ENCODE results near the gene CHCHD5. TPM values are rescaled to one million over a fixed set of nuclear protein-coding genes. Genes with fewer than 3 reads are reported as not detected.
A peak's percentile ranks its signal among the peaks of the same experiment; 100 is the strongest.

The CHCHD5 gene
- total and polyA plus RNA-seq, 10 of the 15 experiments (the other 5 are each of a cell fraction or from before 2014, with no cell fraction given), result 16.4 to 118 (median 45.2) TPM

GRCh38 chr2:112542984-112543661 is 41.3 kb upstream of the CHCHD5 start:
- in situ Hi-C loops (cut with MboI), result no loop called here

More at GRCh38 chr2:112542984-112543661, 41.3 kb upstream of the CHCHD5 start:
- peaks cover 46% of the 10 kb centered on the region for H3K79me2 ChIP-seq (ENCODE audit: control insufficient read depth, insufficient read depth, low read length)
- H3K27me3 ChIP-seq (replicated peaks in 1 of 2; ENCODE audit: control insufficient read depth in 2 of 2, insufficient read depth in 2 of 2, low read length in 1 of 2), result no peaks in the 10 kb centered on the region
- FAIRE-seq (no peak), ATAC-seq (peak; percentile 13), DNase-seq (ENCODE audit: low read depth, low spot score) (no peak)
- H3K4me1 ChIP-seq (ENCODE audit: control insufficient read depth, insufficient read depth, low read length), result no peaks in the 10 kb centered on the region
- TF ChIP-seq, protein P1, sequence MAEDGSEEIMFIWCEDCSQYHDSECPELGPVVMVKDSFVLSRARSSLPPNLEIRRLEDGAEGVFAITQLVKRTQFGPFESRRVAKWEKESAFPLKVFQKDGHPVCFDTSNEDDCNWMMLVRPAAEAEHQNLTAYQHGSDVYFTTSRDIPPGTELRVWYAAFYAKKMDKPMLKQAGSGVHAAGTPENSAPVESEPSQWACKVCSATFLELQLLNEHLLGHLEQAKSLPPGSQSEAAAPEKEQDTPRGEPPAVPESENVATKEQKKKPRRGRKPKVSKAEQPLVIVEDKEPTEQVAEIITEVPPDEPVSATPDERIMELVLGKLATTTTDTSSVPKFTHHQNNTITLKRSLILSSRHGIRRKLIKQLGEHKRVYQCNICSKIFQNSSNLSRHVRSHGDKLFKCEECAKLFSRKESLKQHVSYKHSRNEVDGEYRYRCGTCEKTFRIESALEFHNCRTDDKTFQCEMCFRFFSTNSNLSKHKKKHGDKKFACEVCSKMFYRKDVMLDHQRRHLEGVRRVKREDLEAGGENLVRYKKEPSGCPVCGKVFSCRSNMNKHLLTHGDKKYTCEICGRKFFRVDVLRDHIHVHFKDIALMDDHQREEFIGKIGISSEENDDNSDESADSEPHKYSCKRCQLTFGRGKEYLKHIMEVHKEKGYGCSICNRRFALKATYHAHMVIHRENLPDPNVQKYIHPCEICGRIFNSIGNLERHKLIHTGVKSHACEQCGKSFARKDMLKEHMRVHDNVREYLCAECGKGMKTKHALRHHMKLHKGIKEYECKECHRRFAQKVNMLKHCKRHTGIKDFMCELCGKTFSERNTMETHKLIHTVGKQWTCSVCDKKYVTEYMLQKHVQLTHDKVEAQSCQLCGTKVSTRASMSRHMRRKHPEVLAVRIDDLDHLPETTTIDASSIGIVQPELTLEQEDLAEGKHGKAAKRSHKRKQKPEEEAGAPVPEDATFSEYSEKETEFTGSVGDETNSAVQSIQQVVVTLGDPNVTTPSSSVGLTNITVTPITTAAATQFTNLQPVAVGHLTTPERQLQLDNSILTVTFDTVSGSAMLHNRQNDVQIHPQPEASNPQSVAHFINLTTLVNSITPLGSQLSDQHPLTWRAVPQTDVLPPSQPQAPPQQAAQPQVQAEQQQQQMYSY (CRISPR knock-in tag; IDR thresholded peaks at IDR 0.05), result 0 out of 2 replicates have a peak, but pooled peaks have one; percentile 28
- TF ChIP-seq CHD2 (IDR thresholded peaks at IDR 0.05; ENCODE audit: borderline replicate concordance, low read depth, low read length) (no peak), RAD51 (IDR thresholded peaks at IDR 0.05) (peak; percentile 14; the same call in 1 of the 2 replicates), BHLHE40 (IDR thresholded peaks at IDR 0.05; ENCODE audit: borderline replicate concordance in 1 of 2, low read depth in 2 of 2, low read length in 1 of 2) (peak in 1 of 2 experiments; percentile 24; a peak in 1 of 4 replicates), CREB1 (IDR thresholded peaks at IDR 0.05; ENCODE audit: low read depth) (no peak)
- H3K4me2 ChIP-seq (ENCODE audit: control insufficient read depth, insufficient read depth), result peak overlapping the region; percentile 67
- ChIA-PET CTCF (interaction anchor here (0.8 to 3.1 kb wide), 8 partner anchors 9 to 342 kb away, joined by 3 to 13 read pairs (median 3); partner anchors contain the start of gene CHCHD5), RAD21 (ENCODE audit: unreplicated experiment) (interaction anchor here (1.0 kb wide), 1 partner anchor 23 kb away, joined by 4 read pairs; no protein-coding TSS in a partner anchor), POLR2A (interaction anchor here (0.6 kb wide), 1 partner anchor 24 kb away, joined by 4 read pairs; no protein-coding TSS in a partner anchor), SMC1A (ENCODE audit: uncharacterized antibody, unreplicated experiment) (interaction anchor here (0.8 to 1.6 kb wide), 4 partner anchors 35 to 86 kb away, joined by 3 to 4 read pairs (median 4); no protein-coding TSS in a partner anchor)
- H3K4me3 ChIP-seq, result peak overlapping the region; percentile 85
- 0% methylated on average over 18 of the region's 18 CpGs for WGBS (ENCODE audit: insufficient coverage, insufficient replicate concordance, low lambda C conversion rate, missing lambda C conversion rate)
- BruUV-seq (replicated peaks), result TSS peak; percentile 66
- H2AFZ ChIP-seq (ENCODE audit: control insufficient read depth, low read depth, low read length), result peak overlapping the region; percentile 98
- H3K9ac ChIP-seq (ENCODE audit: control insufficient read depth, insufficient read depth, low read length), result peak overlapping the region; percentile 80
- peaks cover 4 to 8% of the 10 kb centered on the region in 2 experiments; a peak in 3 of 4 replicates for H3K36me3 ChIP-seq (ENCODE audit: control insufficient read depth in 2 of 2, insufficient read depth in 2 of 2, low read length in 1 of 2)
- H4K20me1 ChIP-seq (ENCODE audit: control insufficient read depth, insufficient read depth), result no peaks in the 10 kb centered on the region
- H3K9me3 ChIP-seq (replicated peaks; ENCODE audit: control insufficient read depth, insufficient read depth, low read length), result no peaks in the 10 kb centered on the region
- intact Hi-C loops (cut with micrococcal nuclease; ENCODE audit: unreplicated experiment), result loop anchor here (1.0 kb wide), 1 partner anchor 11 kb away; no protein-coding TSS in a partner anchor
- H3K27ac ChIP-seq (ENCODE audit: control insufficient read depth, insufficient read depth), result peak overlapping the region; percentile 81
